K562 (cell line): Measurements from ENCODE around the gene RSPRY1. TPM values are rescaled to one million over a fixed set of nuclear protein-coding genes. Genes with fewer than 3 reads are reported as not detected.
A peak's percentile ranks its signal among the peaks of the same experiment; 100 is the strongest.

ENCODE experiments used
- ARHGAP35 ChIP-seq: fragments of 450-650 bp; IDR thresholded peaks from 2 replicates; pipeline ENCODE4 v1.6.1; 2018; ENCODE audit not compliant: partially characterized antibody
- ATF1 ChIP-seq, 2 experiments: fragments of 450-650 bp in 1 of 2; IDR thresholded peaks; 2 replicates each; pipeline ENCODE4 v1.6.1; 2016; ENCODE audit warnings: missing compliant biosample characterization in 1 of 2, missing genetic modification characterization in 1 of 2
- BMI1 ChIP-seq: fragments of 150-350 bp; IDR thresholded peaks from 2 replicates; pipeline ENCODE4 v1.6.1; 2014; ENCODE audit warnings: low read length
- BRCA1 ChIP-seq, 2 experiments: fragments of 450-650 bp in 1 of 2; sonication (generic) in 1 of 2; formaldehyde crosslinking in 1 of 2; IDR thresholded peaks; 2 replicates each; pipeline versions ENCODE4 v1.5.0 to v1.6.1; 2017 to 2020; ENCODE audit warnings: mild to moderate bottlenecking in 1 of 2, missing genetic modification reagents in 1 of 2
- CREB1 ChIP-seq, 2 experiments: sonication (generic) in 1 of 2; formaldehyde crosslinking in 1 of 2; IDR thresholded peaks; 2 replicates each; pipeline versions ENCODE4 v1.6.1 to v1.8.0; 2012 to 2022; ENCODE audit warnings: inconsistent platforms in 1 of 2, mild to moderate bottlenecking in 1 of 2, missing genetic modification reagents in 1 of 2, moderate library complexity in 1 of 2
- HDAC1 ChIP-seq, 2 experiments: fragments of 450-650 bp; IDR thresholded peaks; 2 replicates each; pipeline ENCODE4 v1.6.1; 2016 to 2017; ENCODE audit warnings: inconsistent platforms in 1 of 2, mild to moderate bottlenecking in 1 of 2, moderate library complexity in 1 of 2
- ILF3 ChIP-seq: fragments of 450-650 bp; IDR thresholded peaks from 2 replicates; pipeline ENCODE4 v1.6.1; 2018; ENCODE audit warnings: antibody characterized with exemption, mild to moderate bottlenecking, moderate library complexity, borderline replicate concordance
- KDM2B ChIP-seq: fragments of 250-450 bp; sonication (Bioruptor Pico); IDR thresholded peaks from 2 replicates; pipeline ENCODE4 v1.8.0; 2021; ENCODE audit warnings: mild to moderate bottlenecking, moderate library complexity
- MEIS2 ChIP-seq: fragments of 450-650 bp; IDR thresholded peaks from 2 replicates; pipeline ENCODE4 v1.6.1; 2014; ENCODE audit warnings: mild to moderate bottlenecking; ENCODE audit not compliant: partially characterized antibody
- NFRKB ChIP-seq: fragments of 450-650 bp; IDR thresholded peaks from 2 replicates; pipeline ENCODE4 v1.6.1; 2016; ENCODE audit warnings: low read depth
- ZC3H11A ChIP-seq: IDR thresholded peaks from 2 replicates; pipeline ENCODE4 v1.6.1; 2012; ENCODE audit warnings: low read depth, low read length, improper control_type of control experiment
- ZNF274 ChIP-seq: IDR thresholded peaks from 2 replicates; pipeline ENCODE4 v1.6.1; 2011; ENCODE audit warnings: low read depth, mild to moderate bottlenecking, low read length, moderate library complexity, borderline replicate concordance
- ZNF347 ChIP-seq: fragments of 450-650 bp; formaldehyde crosslinking; IDR thresholded peaks from 2 replicates; pipeline ENCODE4 v1.4.0; 2020; ENCODE audit warnings: low read depth, mild to moderate bottlenecking, moderate library complexity
- ZNF76 ChIP-seq: fragments of 250-450 bp; sonication (Bioruptor Pico); IDR thresholded peaks from 2 replicates; pipeline ENCODE4 v1.4.0; 2020; ENCODE audit warnings: mild to moderate bottlenecking, moderate library complexity, borderline replicate concordance
- ZNF766 ChIP-seq: fragments of 200-800 bp; sonication (Bioruptor generic); conservative IDR thresholded peaks from 2 replicates; pipeline ENCODE4 v1.6.1; 2016; ENCODE audit warnings: missing genetic modification characterization, missing compliant biosample characterization
- polyA plus RNA-seq, 8 experiments: library from polyadenylated mRNA; depleted of rRNA in 4 of 8; stranded (reverse) in 5 of 8; unstranded in 3 of 8; fragments of >200 nt; fragmentation: Nextera tagmentation in 2 of 8; fragmentation: Illumina TruSeq in 1 of 8; extraction: Ambion mirVana in 2 of 8; extraction: Trizol in 1 of 8; gene quantifications; 2 replicates each; pipeline versions ENCODE4 v1.2.1 to v1.2.3, GENCODE V29; 2011 to 2014; ENCODE audit warnings: inconsistent platforms in 1 of 8, missing spikeins in 1 of 8
- total RNA-seq, 7 experiments: library from RNA; depleted of rRNA in 6 of 7; stranded (reverse); fragments of >200 nt in 6 of 7; fragmentation: Illumina TruSeq in 2 of 7; extraction: Trizol in 2 of 7; gene quantifications; 2 replicates each; pipeline versions ENCODE4 v1.2.1 to v1.2.3, GENCODE V29; 2011 to 2021; ENCODE audit warnings: low replicate concordance in 1 of 7
- TF ChIP-seq, protein P1 (sequence below): sonication (generic); IDR thresholded peaks from 2 replicates; pipeline ENCODE4 v1.6.1; 2016
- TF ChIP-seq, protein P2 (sequence below): fragments of 450-650 bp; formaldehyde crosslinking; IDR thresholded peaks from 2 replicates; pipeline ENCODE4 v1.4.0; 2020; ENCODE audit warnings: mild to moderate bottlenecking, moderate library complexity
- TF ChIP-seq, protein P3 (sequence below): fragments of 250-450 bp; sonication (Bioruptor Pico); IDR thresholded peaks from 2 replicates; pipeline ENCODE4 v1.5.0; 2020; ENCODE audit warnings: mild to moderate bottlenecking
- TF ChIP-seq, protein P4 (sequence below): sonication (generic); formaldehyde crosslinking; IDR thresholded peaks from 2 replicates; pipeline ENCODE4 v1.4.0; 2020; ENCODE audit warnings: mild to moderate bottlenecking, missing genetic modification reagents
- TF ChIP-seq, protein P5 (sequence below), 2 experiments: fragments of 450-650 bp in 1 of 2; sonication (generic) in 1 of 2; formaldehyde crosslinking; conservative IDR thresholded peaks; 2 replicates each; pipeline versions ENCODE4 v1.4.0 to v1.8.1; 2020 to 2022; ENCODE audit warnings: mild to moderate bottlenecking in 1 of 2, missing genetic modification reagents in 1 of 2

The RSPRY1 gene
- total and polyA plus RNA-seq, 9 of the 15 experiments (the other 6 are each of a cell fraction or from before 2014, with no cell fraction given): 10.2 to 27.8 (median 20.8) TPM

DNA sequence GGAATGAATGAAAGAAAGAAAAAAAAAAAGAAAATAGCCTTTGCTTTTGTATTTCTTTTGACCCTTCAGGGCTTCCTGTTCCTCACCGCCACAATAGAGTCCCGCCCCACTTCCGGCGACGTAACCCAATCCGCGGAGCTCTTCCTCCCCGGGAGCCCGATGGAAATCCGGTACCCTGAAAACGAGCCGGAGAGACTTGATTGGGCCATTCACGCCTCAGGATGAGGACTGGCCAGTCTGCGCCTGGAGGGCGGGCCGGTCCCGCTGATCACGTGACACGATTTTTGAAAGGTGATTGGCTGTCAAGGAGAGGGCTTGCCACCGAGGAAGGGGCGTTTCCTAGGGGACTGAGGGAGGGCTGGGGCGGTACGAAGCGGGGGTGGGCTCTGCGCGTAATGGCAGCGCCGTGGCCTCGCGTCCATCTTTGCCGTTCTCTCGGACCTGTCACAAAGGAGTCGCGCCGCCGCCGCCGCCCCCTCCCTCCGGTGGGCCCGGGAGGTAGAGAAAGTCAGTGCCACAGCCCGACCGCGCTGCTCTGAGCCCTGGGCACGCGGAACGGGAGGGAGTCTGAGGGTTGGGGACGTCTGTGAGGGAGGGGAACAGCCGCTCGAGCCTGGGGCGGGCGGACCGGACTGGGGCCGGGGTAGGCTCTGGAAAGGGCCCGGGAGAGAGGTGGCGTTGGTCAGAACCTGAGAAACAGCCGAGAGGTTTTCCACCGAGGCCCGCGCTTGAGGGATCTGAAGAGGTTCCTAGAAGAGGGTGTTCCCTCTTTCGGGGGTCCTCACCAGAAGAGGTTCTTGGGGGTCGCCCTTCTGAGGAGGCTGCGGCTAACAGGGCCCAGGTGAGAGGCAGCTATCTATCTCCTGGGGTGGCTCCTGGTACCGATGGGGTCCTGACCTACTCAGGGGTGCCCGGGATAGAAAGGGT is at the start of gene RSPRY1, which contains the start of gene PSME3IP1 (continued):
- TF ChIP-seq, protein P1, sequence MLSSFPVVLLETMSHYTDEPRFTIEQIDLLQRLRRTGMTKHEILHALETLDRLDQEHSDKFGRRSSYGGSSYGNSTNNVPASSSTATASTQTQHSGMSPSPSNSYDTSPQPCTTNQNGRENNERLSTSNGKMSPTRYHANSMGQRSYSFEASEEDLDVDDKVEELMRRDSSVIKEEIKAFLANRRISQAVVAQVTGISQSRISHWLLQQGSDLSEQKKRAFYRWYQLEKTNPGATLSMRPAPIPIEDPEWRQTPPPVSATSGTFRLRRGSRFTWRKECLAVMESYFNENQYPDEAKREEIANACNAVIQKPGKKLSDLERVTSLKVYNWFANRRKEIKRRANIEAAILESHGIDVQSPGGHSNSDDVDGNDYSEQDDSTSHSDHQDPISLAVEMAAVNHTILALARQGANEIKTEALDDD: no peak
- TF ChIP-seq ZNF76 (CRISPR knock-in tag): no peak
- TF ChIP-seq NFRKB: 0 out of 2 replicates have a peak, but pooled peaks have one; percentile 70
- TF ChIP-seq BMI1: no peak
- peak; percentile 93 for TF ChIP-seq CREB1 (IDR thresholded peaks at IDR 0.05)
- TF ChIP-seq CREB1 (CRISPR knock-in tag; IDR thresholded peaks at IDR 0.05): peak; percentile 83
- no peak for TF ChIP-seq BRCA1 (IDR thresholded peaks at IDR 0.05)
- TF ChIP-seq BRCA1 (CRISPR knock-in tag; IDR thresholded peaks at IDR 0.05): no peak
- TF ChIP-seq, protein P2, sequence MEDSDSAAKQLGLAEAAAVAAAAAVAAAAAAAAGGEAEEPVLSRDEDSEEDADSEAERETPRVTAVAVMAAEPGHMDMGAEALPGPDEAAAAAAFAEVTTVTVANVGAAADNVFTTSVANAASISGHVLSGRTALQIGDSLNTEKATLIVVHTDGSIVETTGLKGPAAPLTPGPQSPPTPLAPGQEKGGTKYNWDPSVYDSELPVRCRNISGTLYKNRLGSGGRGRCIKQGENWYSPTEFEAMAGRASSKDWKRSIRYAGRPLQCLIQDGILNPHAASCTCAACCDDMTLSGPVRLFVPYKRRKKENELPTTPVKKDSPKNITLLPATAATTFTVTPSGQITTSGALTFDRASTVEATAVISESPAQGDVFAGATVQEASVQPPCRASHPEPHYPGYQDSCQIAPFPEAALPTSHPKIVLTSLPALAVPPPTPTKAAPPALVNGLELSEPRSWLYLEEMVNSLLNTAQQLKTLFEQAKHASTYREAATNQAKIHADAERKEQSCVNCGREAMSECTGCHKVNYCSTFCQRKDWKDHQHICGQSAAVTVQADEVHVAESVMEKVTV: no peak
- TF ChIP-seq, protein P3, sequence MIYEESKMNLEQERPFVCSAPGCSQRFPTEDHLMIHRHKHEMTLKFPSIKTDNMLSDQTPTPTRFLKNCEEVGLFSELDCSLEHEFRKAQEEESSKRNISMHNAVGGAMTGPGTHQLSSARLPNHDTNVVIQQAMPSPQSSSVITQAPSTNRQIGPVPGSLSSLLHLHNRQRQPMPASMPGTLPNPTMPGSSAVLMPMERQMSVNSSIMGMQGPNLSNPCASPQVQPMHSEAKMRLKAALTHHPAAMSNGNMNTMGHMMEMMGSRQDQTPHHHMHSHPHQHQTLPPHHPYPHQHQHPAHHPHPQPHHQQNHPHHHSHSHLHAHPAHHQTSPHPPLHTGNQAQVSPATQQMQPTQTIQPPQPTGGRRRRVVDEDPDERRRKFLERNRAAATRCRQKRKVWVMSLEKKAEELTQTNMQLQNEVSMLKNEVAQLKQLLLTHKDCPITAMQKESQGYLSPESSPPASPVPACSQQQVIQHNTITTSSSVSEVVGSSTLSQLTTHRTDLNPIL: no peak
- TF ChIP-seq ZC3H11A: no peak
- TF ChIP-seq, protein P4, sequence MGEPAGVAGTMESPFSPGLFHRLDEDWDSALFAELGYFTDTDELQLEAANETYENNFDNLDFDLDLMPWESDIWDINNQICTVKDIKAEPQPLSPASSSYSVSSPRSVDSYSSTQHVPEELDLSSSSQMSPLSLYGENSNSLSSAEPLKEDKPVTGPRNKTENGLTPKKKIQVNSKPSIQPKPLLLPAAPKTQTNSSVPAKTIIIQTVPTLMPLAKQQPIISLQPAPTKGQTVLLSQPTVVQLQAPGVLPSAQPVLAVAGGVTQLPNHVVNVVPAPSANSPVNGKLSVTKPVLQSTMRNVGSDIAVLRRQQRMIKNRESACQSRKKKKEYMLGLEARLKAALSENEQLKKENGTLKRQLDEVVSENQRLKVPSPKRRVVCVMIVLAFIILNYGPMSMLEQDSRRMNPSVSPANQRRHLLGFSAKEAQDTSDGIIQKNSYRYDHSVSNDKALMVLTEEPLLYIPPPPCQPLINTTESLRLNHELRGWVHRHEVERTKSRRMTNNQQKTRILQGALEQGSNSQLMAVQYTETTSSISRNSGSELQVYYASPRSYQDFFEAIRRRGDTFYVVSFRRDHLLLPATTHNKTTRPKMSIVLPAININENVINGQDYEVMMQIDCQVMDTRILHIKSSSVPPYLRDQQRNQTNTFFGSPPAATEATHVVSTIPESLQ: no peak; the same call in 1 of the 2 replicates
- TF ChIP-seq ZNF766 (CRISPR knock-in tag): no peak
- no peak for TF ChIP-seq ILF3
- TF ChIP-seq MEIS2: peak; percentile 58
- TF ChIP-seq ARHGAP35: no peak
- TF ChIP-seq ZNF347 (CRISPR knock-in tag): no peak
- TF ChIP-seq HDAC1 (IDR thresholded peaks at IDR 0.05): peak in 1 of 2 experiments; percentile 82; a peak in 2 of 4 replicates
- 0 out of 2 replicates have a peak, but pooled peaks have one; percentile 32 for TF ChIP-seq KDM2B (CRISPR knock-in tag)
- TF ChIP-seq, protein P5, sequence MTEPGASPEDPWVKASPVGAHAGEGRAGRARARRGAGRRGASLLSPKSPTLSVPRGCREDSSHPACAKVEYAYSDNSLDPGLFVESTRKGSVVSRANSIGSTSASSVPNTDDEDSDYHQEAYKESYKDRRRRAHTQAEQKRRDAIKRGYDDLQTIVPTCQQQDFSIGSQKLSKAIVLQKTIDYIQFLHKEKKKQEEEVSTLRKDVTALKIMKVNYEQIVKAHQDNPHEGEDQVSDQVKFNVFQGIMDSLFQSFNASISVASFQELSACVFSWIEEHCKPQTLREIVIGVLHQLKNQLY (CRISPR knock-in tag; conservative IDR thresholded peaks at IDR 0.05): no peak
- TF ChIP-seq ZNF274: no peak
- peak; percentile 45; the same call in 1 of the 2 replicates for TF ChIP-seq ATF1 (CRISPR knock-in tag; IDR thresholded peaks at IDR 0.05)
- peak; percentile 88 for TF ChIP-seq ATF1 (tag; IDR thresholded peaks at IDR 0.05)
